Prostate gland (tissue), 2 donors: ENCODE measurements around the gene LHX1. TPM values are rescaled to one million over a fixed set of nuclear protein-coding genes. Genes with fewer than 3 reads are reported as not detected.

Experiments used
- DNase-seq: peaks from one replicate; pipeline ENCODE4 v3.0.0-alpha.2; 2019; ENCODE audit warnings: low spot score
- H3K27ac ChIP-seq, 2 donors: fragments of 200-600 bp; sonication (generic); 2 replicates each; pipeline ENCODE4 v1.5.1; 2017 to 2019
- H3K27me3 ChIP-seq: fragments of 200-600 bp; sonication (generic); replicated peaks from 2 replicates; pipeline ENCODE4 v1.5.1; 2019; ENCODE audit not compliant: insufficient read depth
- H3K36me3 ChIP-seq, 2 donors: fragments of 200-600 bp; sonication (generic); 1 replicate in 1 of 2; 2 replicates in 1 of 2; pipeline versions ENCODE4 v1.5.1 to v1.8.1; 2017 to 2019
- H3K4me1 ChIP-seq: fragments of 200-600 bp; sonication (generic); replicated peaks from 2 replicates; pipeline ENCODE4 v1.5.1; 2019
- H3K4me3 ChIP-seq, 2 donors: fragments of 200-600 bp; sonication (generic); 2 replicates each; pipeline ENCODE4 v1.5.1; 2017 to 2019
- H3K9me3 ChIP-seq: fragments of 200-600 bp; sonication (generic); 2 replicates; pipeline ENCODE4 v1.5.1; 2017
- POLR2A ChIP-seq: fragments of 450-650 bp; IDR thresholded peaks from one replicate; pipeline ENCODE4 v1.6.1; 2016; ENCODE audit warnings: antibody characterized with exemption, mild to moderate bottlenecking
- POLR2AphosphoS5 ChIP-seq: sonication (generic); formaldehyde crosslinking; IDR thresholded peaks from one replicate; pipeline ENCODE4 v1.6.1; 2017; ENCODE audit warnings: antibody characterized with exemption
- intact Hi-C: fragments of 100-400 bp; cut with DNase I; formaldehyde crosslinking; loops from one replicate; pipeline ENCODE4 v1.14.2; 2022
- small RNA-seq, 2 donors: library from RNA; depleted of rRNA; stranded (forward); fragments of <200 nt; gene quantifications; one replicate each; pipeline ENCODE3, GENCODE V24; 2016
- total RNA-seq, 2 donors: library from RNA; depleted of rRNA; stranded (reverse); fragments of >200 nt; gene quantifications; one replicate each; pipeline ENCODE4 v1.1.0, GENCODE V29; 2016
- TF ChIP-seq, protein P1 (sequence below), 4 experiments: fragments of 200-600 bp in 2 of 4; fragments of 450-650 bp in 2 of 4; sonication (generic) in 2 of 4; IDR thresholded peaks; 1 replicate in 3 of 4; 2 replicates in 1 of 4; pipeline ENCODE4 v1.5.1; 2016 to 2019; ENCODE audit warnings: antibody characterized with exemption in 4 of 4, mild to moderate bottlenecking in 2 of 4, moderate library complexity in 2 of 4

Gene LHX1
- total RNA-seq, 2 donors from 2014 or later, result not detected

DNA sequence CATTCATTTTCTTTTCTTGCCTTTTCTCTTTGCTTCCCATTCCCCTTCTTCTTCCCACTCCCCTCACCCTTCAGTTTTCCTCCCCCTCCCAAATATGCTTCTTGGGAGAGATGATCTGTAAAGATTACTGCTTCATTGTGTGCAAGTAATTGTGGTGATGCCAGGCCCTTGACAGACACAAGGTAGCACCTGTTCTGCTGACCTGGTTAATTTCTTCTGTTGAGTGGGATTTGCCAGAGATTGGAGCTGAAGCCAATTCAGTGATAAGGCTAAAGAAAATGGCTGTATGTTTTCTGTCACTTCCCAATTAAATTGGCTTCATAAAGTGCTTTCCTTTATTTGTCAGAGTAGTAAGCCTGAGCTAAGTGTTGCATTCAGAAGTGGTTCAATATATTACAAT is 56.0 kb downstream of the LHX1 start:
- intact Hi-C loops, result no loop called here
- no peaks in the 10 kb centered on the region for H3K9me3 ChIP-seq
- no peak overlapping the region for H3K4me3 ChIP-seq
- no peaks in the 10 kb centered on the region for H3K27me3 ChIP-seq
- TF ChIP-seq POLR2A, result no peak
- TF ChIP-seq, protein P1, sequence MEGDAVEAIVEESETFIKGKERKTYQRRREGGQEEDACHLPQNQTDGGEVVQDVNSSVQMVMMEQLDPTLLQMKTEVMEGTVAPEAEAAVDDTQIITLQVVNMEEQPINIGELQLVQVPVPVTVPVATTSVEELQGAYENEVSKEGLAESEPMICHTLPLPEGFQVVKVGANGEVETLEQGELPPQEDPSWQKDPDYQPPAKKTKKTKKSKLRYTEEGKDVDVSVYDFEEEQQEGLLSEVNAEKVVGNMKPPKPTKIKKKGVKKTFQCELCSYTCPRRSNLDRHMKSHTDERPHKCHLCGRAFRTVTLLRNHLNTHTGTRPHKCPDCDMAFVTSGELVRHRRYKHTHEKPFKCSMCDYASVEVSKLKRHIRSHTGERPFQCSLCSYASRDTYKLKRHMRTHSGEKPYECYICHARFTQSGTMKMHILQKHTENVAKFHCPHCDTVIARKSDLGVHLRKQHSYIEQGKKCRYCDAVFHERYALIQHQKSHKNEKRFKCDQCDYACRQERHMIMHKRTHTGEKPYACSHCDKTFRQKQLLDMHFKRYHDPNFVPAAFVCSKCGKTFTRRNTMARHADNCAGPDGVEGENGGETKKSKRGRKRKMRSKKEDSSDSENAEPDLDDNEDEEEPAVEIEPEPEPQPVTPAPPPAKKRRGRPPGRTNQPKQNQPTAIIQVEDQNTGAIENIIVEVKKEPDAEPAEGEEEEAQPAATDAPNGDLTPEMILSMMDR (IDR thresholded peaks at IDR 0.05), result no peak
- TF ChIP-seq POLR2AphosphoS5, result no peak
- no peaks in the 10 kb centered on the region for H3K4me1 ChIP-seq
- no peak for DNase-seq
- no peaks in the 10 kb centered on the region for H3K36me3 ChIP-seq
- H3K27ac ChIP-seq, result no peak overlapping the region

Small RNA genes lying within 50 kb of the gene (small RNA-seq; reads per million reads assigned to genes)
- gene AC243773.2, result 0 reads per million in 2 donors

Other genes starting within 250 kb of the LHX1 start
- 10 to 100 TPM; 27.3 to 45.7 TPM for gene AATF, start 11.5 kb downstream of the LHX1 start, total RNA-seq